GM04504 (cell line): ENCODE data around the gene KRT78.

Source experiments
- DNase-seq: peaks from one replicate; pipeline ENCODE4 v3.0.0-alpha.2; 2012; ENCODE audit warnings: low read depth

The KRT78 gene

GRCh38 chr12:52812073-52812400 lies 36.8 kb downstream of the KRT78 start:
- DNase-seq, result no peak

GRCh38 chr12:52811191-52812072 lies 37.4 kb downstream of the KRT78 start:
- DNase-seq, result no peak

- no peak for DNase-seq
These were observed 38.2 kb downstream of the KRT78 start for GRCh38 chr12:52810554-52810953.

GRCh38 chr12:52809166-52809565 lies 39.6 kb downstream of the KRT78 start:
- DNase-seq, result no peak

GRCh38 chr12:52808573-52809160 lies 40.1 kb downstream of the KRT78 start:
- DNase-seq, result no peak

- no peak for DNase-seq
These were observed 41.0 kb downstream of the KRT78 start for GRCh38 chr12:52807544-52808470.

- no peak for DNase-seq
These were observed 41.8 kb downstream of the KRT78 start for GRCh38 chr12:52806821-52807543.

GRCh38 chr12:52806169-52806811 lies 42.5 kb downstream of the KRT78 start:
- DNase-seq, result no peak

- DNase-seq, result no peak
These were observed 43.1 kb downstream of the KRT78 start for GRCh38 chr12:52805739-52806138.

- no peak for DNase-seq
These were observed 43.8 kb downstream of the KRT78 start for GRCh38 chr12:52805000-52805399.

GRCh38 chr12:52802442-52802841 lies 46.4 kb downstream of the KRT78 start:
- no peak for DNase-seq

GRCh38 chr12:52801773-52802172 lies 47.0 kb downstream of the KRT78 start:
- DNase-seq, result no peak

- DNase-seq, result no peak
These were observed 48.4 kb downstream of the KRT78 start for GRCh38 chr12:52800259-52800917.

GRCh38 chr12:52799505-52800211 lies 49.1 kb downstream of the KRT78 start:
- DNase-seq, result no peak

GRCh38 chr12:52798671-52799504 lies 49.9 kb downstream of the KRT78 start:
- no peak for DNase-seq

- peak; percentile 37 for DNase-seq
These were observed 50.7 kb downstream of the KRT78 start for GRCh38 chr12:52798003-52798670.

GRCh38 chr12:52797529-52797894 lies 51.3 kb downstream of the KRT78 start:
- no peak for DNase-seq

- no peak for DNase-seq
These were observed 51.8 kb downstream of the KRT78 start for GRCh38 chr12:52796839-52797528.
